ENCODE data around the gene NFIA.
A peak's percentile ranks its signal among the peaks of the same experiment; 100 is the strongest.

NFIA gene

DNA sequence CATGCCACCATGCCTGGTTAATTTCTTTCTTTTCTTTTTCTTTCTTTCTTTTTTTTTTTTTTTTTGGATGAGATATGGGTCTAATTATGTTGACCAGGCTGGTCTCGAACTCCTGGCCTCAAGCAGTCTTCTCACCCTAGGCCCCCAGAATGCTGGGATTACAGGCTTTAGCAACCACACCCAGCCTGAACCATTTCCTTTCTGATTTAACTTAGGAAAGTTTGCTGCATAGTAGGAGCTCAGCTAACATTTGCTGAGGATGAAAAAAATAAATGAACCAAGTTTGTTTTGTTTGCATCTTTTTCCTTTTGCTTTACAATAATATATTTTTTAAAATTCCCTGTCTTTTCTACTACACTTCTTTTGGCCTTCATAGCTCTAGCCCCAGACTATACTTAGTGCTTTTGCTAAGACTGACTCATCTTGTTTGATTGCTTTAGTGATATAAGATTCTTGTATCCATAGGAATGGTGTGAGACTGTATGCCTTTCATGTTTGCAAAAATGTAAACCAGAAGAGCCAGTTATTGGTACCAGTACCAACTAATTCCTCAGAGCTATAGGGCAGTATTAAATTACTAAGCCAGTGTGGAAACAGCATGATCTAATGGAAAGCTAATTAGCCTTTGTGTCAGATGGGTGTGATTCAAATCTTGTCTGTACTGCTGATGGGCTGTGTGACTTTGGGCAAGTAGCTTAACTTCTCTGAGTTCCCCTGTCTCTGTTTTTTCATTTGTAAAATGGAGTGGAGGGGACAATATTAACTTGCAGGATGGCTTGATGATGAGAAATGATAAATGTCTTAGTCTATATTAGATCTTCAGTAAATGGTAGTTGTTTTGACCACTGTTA is 66.9 kb downstream of the NFIA start:
- DNase-seq, result no peak

DNA sequence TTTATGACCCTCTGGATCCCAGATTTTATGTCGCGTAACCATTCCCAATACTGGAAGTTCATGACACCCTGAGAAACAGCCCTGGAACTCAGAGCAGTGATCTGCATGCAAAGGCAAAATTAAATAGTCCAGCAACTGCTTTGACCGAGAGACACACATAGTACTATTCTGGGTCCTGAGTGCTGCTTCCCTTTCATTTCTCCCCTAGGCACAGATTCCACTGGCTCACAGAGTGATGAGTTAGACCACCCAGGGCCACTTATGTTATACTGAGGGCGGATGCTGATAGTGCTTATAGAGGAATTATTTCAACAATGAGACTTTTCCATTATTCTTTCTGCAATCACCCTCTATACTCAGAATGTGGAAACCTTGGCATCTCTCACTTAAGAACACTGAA is 69.2 kb downstream of the NFIA start:
- no peak for DNase-seq

DNA sequence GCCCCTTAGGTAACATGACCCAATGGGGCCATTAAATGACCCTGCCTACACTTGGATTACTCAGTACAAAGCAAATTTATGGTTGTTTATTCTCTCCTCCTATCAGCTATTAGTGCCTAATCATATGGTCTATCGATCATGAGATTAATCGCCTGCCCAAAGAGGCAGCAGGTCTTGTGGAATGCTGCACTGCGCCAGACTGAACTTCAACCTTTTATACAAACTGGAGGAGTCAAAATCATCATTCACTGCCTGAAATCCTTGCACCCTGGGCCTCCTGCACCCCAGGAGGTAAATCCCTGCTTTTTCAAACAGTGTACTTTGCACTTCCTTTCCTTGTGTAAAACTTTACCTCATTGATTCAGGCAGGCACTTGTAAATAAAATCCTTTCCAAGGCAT is 69.7 kb downstream of the NFIA start:
- DNase-seq, result no peak

DNA sequence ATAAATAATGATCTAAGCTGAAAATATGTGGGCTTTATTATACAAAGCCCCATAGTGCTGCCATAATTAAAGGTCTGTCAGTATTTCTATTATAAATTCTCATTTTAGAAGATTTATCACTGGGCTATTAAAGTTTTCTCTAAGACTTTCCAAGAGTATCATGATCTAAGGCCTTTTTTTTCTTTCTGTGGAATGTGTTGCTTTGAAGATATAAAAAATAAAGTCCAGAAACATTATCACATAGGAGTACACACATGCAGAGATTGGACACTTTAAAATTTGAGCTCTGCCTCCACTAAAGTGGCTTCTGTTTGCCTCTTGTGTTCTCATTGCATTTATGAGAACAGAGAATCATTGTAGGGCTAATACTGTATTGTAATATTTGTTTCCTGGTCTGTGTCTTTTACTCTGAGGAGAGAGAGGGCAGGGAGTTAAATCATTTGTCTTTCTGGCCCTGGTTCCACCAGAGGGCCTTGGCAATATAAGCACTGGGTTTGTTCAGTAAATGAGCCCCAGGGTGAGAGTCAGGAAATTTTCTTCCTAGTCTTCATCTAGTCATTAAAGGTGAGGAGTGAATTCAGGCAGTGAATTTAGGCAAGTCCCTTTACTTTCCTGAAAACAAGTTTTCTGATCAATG is 70.2 kb downstream of the NFIA start:
- DNase-seq, result peak in 4 of 56 donors; percentile 6 to 21 (median 16)

DNA sequence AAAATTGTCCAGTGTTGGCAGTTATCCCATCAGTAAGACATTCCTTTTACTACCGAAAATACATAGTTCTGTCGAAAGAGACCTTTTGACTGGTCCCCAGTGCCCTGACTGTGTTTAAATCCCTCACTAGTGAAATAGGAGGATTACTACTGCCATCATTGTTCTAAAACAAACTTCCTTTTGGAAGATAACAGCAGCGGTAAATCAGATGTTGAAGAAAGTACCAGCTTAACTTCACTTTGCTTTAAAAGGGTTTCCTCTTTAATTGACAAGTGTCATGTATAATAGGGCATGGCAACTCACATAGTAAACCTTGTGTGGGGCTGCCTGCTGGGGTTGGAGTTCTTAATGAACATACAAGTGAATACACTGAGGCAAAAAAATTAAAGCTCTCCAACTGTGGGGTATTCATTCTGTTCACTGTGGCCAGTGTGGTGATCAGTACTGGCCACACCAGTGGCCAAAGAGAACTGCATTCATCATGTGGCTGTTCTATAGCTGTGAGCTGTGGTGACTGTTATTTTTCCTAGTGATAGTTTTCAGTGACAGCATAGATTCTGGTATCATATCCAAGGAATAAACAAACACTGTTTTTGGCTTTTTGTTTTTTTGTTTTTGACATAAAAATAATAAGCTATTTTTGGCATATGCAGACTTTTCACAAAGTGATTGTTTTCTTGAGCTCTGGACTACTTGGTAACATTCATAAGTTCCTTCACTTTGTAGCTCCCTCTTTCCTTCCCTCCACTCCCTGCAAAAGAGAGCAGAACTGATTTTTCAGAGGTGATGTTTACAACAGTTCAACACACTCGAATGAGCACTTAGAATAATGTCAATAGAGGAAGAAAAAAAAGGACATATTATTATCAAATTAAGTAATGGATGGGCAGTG is 74.5 kb downstream of the NFIA start:
- no peak for DNase-seq

DNA sequence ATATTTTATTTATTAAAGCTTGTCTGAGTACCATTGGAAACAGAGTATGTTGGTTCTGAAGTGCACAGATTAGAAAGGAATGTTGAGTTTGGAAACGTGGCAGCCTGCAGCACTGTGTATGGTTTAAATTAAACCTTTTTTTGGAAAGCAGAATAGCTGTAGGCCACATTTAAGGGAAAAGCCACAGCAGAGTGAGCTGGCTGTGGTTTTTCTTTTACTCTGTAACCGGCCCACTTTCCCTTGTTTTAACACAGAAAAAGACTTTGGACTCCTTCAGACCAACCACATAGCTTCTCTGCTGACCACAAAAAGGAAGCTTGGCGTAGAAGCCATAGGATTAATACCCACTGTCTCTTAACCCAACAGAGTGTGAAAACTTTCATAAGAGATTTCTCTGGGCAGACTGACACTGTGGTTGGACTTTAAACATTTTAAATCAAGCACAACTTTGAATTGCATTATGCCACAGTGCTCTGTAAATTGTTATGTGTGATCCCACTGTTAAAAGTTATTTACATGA is 75.2 kb downstream of the NFIA start:
- DNase-seq, result no peak

DNA sequence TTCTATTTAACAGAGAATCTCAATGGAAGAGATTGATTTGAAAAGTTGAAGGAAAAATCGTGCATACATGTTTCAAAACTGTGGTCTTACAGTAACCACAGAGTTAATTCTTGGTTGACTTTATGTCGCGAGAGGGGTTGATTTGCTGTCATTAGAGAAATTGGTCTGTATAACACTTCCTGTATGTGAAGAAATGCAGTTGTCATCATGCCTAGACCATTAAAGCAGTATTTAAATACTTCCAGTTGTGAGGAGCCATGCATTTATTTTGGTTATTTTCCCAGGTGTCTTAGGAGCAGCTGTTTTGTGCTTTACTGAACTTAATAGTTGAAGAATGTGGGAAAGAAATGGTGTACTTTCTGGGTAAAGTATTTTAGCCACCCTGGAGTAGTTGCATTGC is 76.2 kb downstream of the NFIA start:
- DNase-seq, result no peak

DNA sequence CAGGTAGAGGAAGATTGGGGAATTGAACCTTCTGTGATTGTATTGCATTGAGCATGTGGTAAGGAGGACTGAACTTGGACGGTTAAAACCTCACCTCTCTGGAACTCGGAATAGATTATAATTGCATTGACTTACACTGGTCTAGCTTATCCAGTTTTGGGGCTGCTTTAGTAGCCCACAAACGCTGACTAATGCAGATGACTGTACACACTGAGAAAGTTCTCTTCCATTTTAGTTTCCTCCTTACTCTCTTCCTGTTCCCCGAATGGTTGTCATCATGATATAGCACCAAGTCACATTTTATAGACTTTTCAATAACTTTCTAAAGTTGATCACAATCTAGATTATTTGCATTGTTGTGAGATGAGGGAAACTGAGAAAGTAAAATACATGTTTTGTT is 78.2 kb downstream of the NFIA start:
- no peak for DNase-seq

DNA sequence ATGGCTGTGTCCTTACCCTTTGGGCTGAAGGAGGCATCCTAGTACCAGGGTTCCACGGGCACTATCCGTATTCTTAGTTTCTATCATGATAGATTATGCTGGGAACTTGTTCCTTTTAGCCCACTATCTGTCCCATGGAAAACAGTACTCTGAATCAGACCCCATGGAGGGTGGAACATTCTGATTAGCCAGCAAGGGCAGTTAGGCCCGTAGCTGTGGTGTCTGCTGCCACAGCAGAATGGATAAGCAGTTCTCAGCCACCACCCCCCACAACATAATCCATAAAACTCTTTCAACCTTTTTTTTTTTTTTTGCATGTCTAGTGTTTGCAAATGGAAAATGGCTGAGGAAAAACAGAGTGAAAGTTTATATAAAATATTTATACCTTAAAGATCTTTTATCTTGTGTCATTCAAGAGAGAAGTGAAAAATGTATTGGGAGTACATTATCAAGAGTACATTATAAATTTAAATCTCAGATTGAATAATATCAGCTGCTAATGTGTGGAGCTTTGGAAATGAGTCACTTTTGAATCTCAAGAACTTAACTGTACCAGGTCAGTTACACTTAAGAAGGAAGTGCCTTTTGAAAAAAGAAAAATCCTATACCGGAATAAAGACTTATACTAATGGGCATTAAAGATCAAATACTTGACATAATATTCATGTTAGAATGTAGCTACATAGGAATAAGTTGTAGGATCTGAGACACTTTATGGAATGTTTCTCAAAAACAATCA is 80.3 kb downstream of the NFIA start:
- no peak for DNase-seq

DNA sequence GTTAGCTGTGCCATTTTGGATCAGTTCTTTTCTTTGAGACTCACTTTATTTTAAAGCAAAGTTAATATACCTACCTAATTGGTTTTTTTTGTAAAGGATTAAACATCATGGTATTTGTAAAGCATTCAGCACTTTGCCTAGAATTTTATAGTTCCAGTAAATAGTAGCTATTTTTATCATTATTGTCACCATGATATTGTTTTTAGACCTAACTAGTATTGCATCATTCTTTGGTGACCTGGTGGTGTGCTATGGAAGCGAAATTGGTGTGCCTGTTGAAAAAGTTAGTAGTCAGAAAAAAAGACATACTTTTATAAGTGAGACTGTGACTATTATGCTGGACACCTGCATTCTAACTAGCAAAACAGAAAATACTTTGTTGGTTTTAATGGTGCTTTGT is 81.0 kb downstream of the NFIA start:
- DNase-seq, result no peak

DNA sequence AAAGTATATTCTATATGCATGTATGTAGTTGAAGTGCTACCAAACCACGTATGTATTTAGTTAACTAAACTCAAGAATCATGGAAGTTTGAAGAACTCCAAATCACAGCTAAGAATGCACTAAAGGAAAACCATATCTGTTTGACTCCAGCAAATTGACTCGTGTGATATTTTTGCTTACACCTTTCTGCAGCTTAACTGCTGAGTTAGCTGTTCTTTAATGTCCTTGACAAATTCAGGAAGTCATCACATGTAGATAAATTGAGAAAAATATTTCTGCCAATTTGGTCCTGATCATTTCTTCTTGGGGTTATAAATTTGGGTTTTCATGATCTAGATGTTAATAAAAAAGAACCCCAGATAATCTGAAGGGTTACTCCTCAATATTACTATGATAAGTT is 83.0 kb downstream of the NFIA start:
- no peak for DNase-seq

DNA sequence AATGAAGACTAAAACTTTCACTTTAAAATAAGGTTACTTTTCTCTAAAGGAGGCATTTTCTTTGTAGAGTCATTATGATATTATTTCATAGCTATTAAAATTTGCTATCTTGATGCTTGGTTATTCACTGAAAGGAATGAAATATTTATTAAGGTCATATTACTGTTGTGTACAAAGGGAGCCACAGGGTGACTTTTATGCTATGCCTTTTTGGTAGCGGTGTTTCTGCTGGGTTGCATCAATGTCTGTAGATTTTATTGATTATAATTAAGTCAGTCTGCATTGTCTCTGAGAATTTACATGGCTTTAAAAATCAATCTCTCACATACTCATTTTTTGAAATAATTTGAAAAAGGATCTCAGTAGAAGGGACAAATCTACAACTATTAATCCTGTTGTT is 84.9 kb downstream of the NFIA start:
- DNase-seq, result no peak

DNA sequence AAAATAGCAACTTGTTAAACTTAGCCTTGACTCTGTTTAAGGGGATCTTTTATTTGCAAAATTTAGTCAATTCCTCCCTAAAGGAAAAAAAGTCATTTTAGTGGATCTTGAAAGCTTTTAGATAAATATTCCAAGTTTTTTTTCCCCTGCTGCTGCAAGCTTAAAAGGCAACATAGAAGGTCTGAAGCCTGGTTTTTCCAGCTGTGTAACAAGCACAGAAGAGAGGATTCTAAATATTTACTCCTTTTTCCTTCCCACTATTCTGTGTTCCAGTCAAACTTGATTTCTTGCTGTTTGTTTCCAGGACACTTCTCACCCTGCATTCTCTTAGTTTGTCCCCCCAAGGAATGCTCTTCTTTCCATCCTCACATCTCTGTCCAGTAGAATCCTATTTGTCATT is 86.7 kb downstream of the NFIA start:
- DNase-seq, result no peak

DNA sequence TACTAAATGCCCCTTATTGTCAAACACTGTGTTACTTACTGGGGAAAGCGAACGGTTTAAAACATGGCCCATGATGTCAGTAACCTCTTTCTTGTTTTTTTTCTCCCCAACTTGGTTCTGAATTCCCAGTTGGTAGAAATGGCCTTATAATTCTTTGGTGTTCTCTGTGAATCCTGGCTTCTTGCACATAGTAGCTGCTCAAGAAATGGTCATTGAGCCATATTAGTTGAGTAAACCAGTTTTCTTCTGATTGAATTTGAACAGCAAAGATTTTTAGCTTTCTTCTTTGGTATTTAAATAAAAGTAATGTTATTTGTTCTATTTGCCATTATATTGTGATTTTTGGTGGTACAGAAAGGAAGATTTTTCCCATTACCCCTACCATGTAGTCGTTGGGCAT is 87.3 kb downstream of the NFIA start:
- no peak for DNase-seq

DNA sequence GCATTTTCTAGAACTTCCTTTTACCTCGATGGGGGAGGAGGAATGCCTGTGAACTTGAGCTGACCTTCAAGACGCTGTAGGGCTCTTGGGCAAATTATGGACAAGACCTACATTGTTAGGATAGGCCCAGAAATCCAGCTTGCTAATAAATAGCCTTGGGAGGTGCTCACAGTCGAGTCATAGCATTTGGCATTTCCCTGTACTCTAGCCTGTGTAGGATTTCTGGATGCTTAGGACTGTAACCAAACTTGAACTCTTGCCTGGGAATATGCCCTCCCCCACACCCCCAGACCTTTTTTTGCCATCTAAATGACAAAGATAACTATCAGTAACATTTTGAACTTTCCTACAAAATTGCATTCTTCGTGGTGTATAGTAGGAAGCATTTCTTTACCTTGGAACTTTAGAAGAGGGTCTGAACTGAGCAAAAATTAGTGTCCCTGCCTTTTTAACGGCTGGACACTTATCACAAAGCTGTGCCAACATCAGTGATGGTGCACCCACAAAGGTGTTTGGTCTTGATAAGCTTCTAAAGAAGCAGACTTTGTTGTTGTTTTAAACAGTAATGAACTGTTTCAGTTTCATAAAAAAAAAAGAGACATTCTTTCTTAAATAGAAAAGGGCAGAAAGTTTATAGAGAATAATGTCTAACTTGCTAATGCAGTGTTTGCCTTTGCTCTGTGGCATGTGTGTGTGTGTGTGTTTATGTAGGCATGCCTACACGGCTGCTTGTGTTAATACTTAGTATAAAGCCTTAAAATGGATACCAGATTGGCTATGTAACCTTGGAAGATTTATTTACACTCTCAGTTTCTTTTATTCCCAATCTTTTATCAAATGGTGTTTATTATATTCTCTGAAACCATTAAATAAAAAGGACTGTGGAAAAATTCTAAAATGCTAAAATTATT is 88.2 kb downstream of the NFIA start:
- DNase-seq, result no peak

DNA sequence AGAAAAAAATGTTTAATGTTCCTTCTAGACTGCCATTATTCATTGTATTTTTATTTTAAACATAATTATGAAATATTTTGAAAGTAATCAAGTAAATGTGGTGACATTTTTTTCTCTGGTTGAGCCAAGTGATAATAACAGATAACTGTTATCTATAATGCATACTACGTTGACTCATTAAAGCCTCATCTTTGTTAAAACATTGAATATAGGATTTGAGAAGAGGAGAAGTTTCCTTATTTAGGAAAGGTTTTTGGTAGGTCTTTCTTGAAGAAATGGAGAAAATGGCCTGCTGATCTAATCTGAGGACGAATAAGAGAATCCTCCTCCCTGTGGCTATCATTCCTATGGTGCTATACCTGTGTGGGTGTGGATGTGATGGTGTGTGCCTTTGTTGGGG is 89.0 kb downstream of the NFIA start:
- no peak for DNase-seq

DNA sequence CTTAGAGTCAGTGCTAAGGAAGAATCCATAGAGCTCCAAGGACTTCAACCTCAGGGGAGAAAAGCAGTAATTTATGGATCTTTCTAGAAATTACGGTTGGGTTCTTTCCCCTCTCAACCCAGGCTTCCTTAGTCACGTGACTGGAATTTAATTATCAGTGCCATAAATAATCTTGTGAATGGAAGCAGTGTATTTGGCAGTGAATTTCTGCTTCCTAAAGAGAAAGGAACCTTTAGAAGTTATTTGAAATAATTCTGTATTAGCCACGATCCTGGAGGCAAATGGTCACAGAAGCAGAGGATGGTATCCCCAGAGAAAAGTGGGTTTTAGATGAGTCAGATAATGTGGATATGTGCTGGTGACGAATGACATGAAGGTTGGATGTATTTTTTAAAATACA is 89.6 kb downstream of the NFIA start:
- no peak for DNase-seq

DNA sequence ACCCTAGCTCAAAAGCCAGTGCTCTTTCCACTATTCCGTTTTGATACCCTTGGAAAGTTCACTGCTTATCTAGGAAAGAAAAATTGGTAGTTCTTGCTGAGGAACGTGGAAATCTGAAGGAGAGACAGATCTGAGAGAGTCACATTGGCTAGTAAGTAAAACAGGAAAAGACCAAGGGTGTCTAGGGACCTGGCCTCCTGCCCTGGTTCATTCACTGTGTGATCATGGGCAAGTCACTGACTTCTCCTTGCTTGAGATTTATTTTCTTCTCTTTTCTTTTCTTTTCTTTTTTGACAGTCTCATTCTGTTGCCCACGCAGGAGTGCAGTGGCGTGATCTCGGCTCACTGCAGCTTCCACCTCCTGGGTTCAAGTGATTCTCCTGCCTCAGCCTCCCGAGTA is 90.8 kb downstream of the NFIA start:
- no peak for DNase-seq

DNA sequence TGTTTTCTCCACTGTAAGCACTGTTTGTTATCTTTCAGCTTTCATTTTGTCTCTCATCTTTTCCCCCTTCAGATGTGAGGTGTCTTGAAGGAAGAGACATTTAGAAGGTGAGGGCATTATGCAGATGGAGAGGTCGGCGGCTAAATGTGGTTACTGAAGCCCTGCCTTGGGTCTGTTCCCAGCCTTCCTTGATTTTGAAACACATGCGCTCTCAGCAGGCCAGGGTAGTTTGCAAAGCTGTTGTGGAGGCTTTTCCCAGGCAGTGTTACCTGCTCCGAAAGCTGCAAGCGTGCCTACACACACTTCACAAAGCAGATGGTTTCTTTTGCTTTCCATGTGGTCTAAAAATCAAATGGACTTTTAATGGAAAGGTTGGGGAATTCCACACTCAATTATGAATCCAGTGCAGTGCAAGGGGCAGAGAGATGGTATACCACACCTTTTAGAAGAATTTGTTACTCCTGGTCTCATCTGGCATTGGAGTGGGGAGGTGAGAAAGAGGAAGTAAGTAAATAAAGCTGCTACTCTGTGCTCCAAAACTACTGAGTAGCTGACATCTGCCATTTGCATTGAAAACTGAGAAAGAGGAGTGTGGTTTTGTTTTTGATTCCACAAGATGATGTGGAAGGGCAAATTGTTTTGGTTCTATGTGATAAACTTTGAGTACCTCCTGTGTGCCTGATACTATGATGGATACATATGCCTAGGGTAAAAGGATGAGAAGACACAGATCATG is 91.9 kb downstream of the NFIA start:
- peak in 2 of 56 donors; percentile 9 to 12 for DNase-seq

All from nucleus accumbens (tissue), 56 donors.